SU-DHL-6 (cell line): ENCODE measurements around the gene PLEKHF1.

Experiments
- H2AFZ ChIP-seq: fragments of 200-600 bp; sonication (generic); 2 replicates; pipeline ENCODE4 v1.6.1; 2014; ENCODE audit warnings: low read depth, mild to moderate bottlenecking, moderate library complexity, mixed read lengths, antibody characterized with exemption, low read length; ENCODE audit not compliant: severe bottlenecking
- H3F3A ChIP-seq: fragments of 200-600 bp; shearing (Covaris generic); 2 replicates; pipeline ENCODE4 v1.6.0; 2016; ENCODE audit warnings: antibody characterized with exemption, mild to moderate bottlenecking; ENCODE audit not compliant: insufficient read depth
- H3K27ac ChIP-seq: fragments of 200-600 bp; sonication (generic); 2 replicates; pipeline ENCODE4 v1.5.1; 2016; ENCODE audit warnings: low read depth, mild to moderate bottlenecking, low read length, moderate library complexity, mixed read lengths
- H3K27me3 ChIP-seq: fragments of 200-600 bp; sonication (generic), shearing (Covaris generic); 2 replicates; pipeline ENCODE4 v1.6.0; 2014; ENCODE audit warnings: mild to moderate bottlenecking, low read length
- H3K36me3 ChIP-seq: fragments of 200-600 bp; sonication (generic); 2 replicates; pipeline ENCODE4 v1.6.1; 2014; ENCODE audit warnings: mild to moderate bottlenecking, low read length, mixed read lengths
- H3K4me2 ChIP-seq: fragments of 300-600, 200-600 bp; shearing (Covaris generic), sonication (generic); 2 replicates; pipeline ENCODE4 v1.6.0; 2014; ENCODE audit warnings: low read length, low read depth, mild to moderate bottlenecking; ENCODE audit not compliant: poor library complexity, severe bottlenecking
- H3K4me3 ChIP-seq: fragments of 200-600 bp; sonication (generic); 2 replicates; pipeline ENCODE4 v1.5.1; 2014; ENCODE audit warnings: antibody characterized with exemption, low read length, mild to moderate bottlenecking, mixed read lengths; ENCODE audit not compliant: insufficient read depth, poor library complexity, severe bottlenecking
- H3K79me2 ChIP-seq: fragments of 200-600 bp; sonication (generic); 2 replicates; pipeline ENCODE4 v1.6.1; 2014; ENCODE audit warnings: mild to moderate bottlenecking, low read length, moderate library complexity; ENCODE audit not compliant: insufficient read depth
- H3K9ac ChIP-seq: fragments of 200-600 bp; sonication (generic); 2 replicates; pipeline ENCODE4 v1.7.0; 2014; ENCODE audit warnings: mild to moderate bottlenecking, low read length
- H3K9me2 ChIP-seq: fragments of 200-600 bp; sonication (generic); replicated peaks from 2 replicates; pipeline ENCODE4 v1.6.1; 2014; ENCODE audit warnings: low read length; ENCODE audit not compliant: insufficient read depth
- H3K9me3 ChIP-seq: fragments of 200-600 bp; sonication (generic); 2 replicates; pipeline ENCODE4 v1.6.1; 2014; ENCODE audit warnings: low read length, mixed read lengths; ENCODE audit not compliant: insufficient read depth
- H4K20me1 ChIP-seq: fragments of 200-600 bp; sonication (generic); 2 replicates; pipeline ENCODE4 v1.6.1; 2014; ENCODE audit warnings: low read depth, mild to moderate bottlenecking, antibody characterized with exemption, low read length, moderate library complexity, mixed read lengths
- CTCF ChIP-seq: fragments of 200-600 bp; sonication (generic); IDR thresholded peaks from one replicate; pipeline ENCODE4 v1.5.1; 2017; ENCODE audit warnings: antibody characterized with exemption, mild to moderate bottlenecking, low read length, moderate library complexity; ENCODE audit not compliant: insufficient read depth, poor library complexity, severe bottlenecking
- EZH2phosphoT487 ChIP-seq: fragments of 200-600 bp; sonication (generic), shearing (Covaris generic); conservative IDR thresholded peaks from 2 replicates; pipeline ENCODE4 v1.6.1; 2018; ENCODE audit warnings: mild to moderate bottlenecking, antibody characterized with exemption, low read length, moderate library complexity, mixed read lengths

PLEKHF1 gene

DNA sequence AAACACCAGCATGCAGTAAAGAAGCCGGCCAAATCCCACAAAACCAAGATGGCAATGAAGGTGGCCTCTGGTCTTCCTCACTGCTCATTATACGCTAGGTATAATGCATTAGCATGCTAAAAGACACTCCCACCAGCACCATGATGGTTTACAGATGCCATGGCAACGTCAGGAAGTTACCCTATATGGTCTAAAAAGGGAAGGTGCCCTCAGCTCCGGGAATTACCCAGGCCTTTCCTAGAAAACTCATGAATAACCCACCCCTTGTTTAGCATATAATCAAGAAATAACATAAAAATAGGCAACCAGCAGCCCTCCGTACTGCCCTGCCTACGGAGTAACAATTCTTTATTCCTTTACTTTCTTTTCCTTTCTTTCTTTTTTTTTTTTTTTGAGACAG, 21.1 kb upstream of the PLEKHF1 start:
- Histone ChIP-seq H3K9me2 (no peaks in the 10 kb centered on the region), H4K20me1 (no peaks in the 10 kb centered on the region), H3K4me2 (no peak overlapping the region), H3K27ac (no peak overlapping the region), H3F3A (no peaks in the 10 kb centered on the region), H2AFZ (no peak overlapping the region), H3K79me2 (no peaks in the 10 kb centered on the region), H3K36me3 (no peaks in the 10 kb centered on the region), H3K9ac (no peak overlapping the region), H3K9me3 (no peaks in the 10 kb centered on the region), H3K27me3 (no peaks in the 10 kb centered on the region), H3K4me3 (no peak overlapping the region)
- TF ChIP-seq EZH2phosphoT487: no peak
- no peak for TF ChIP-seq CTCF

GRCh38 chr19:29645491-29645867, 19.8 kb upstream of the PLEKHF1 start:
- Histone ChIP-seq H3K4me3 (no peak overlapping the region), H3F3A (no peaks in the 10 kb centered on the region), H3K79me2 (no peaks in the 10 kb centered on the region), H4K20me1 (no peaks in the 10 kb centered on the region), H3K27me3 (no peaks in the 10 kb centered on the region), H3K9me2 (no peaks in the 10 kb centered on the region), H2AFZ (no peak overlapping the region), H3K9me3 (no peaks in the 10 kb centered on the region), H3K4me2 (no peak overlapping the region), H3K9ac (no peak overlapping the region), H3K36me3 (no peaks in the 10 kb centered on the region), H3K27ac (no peak overlapping the region)
- TF ChIP-seq CTCF (no peak), EZH2phosphoT487 (no peak)

DNA sequence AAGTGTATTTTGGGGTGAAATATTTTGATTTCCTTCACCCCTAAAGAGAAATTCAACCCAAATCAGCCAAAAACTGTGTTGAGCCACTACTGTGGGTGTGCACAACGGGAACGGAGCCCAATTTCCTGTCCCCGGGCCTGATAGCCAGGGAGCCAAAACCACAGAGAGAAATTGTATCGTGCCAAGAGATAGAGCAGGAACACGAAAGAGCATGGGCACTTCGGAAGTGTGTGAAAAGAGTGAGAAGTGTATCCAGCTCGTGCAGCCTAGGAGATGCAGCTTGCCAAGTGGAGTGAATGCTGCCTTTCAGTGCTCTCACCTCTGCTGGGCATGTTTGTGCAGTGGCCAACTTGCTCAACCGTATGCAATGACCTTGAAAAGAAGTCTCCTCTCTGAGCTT, 19.4 kb upstream of the PLEKHF1 start:
- no peak overlapping the region for H2AFZ ChIP-seq
- H3K79me2 ChIP-seq: no peaks in the 10 kb centered on the region
- H3K36me3 ChIP-seq: no peaks in the 10 kb centered on the region
- no peaks in the 10 kb centered on the region for H3K27me3 ChIP-seq
- no peak overlapping the region for H3K27ac ChIP-seq
- no peaks in the 10 kb centered on the region for H4K20me1 ChIP-seq
- H3K4me2 ChIP-seq: no peak overlapping the region
- no peaks in the 10 kb centered on the region for H3K9me2 ChIP-seq
- no peak overlapping the region for H3K9ac ChIP-seq
- H3K9me3 ChIP-seq: no peaks in the 10 kb centered on the region
- no peak overlapping the region for H3K4me3 ChIP-seq
- H3F3A ChIP-seq: no peaks in the 10 kb centered on the region
- TF ChIP-seq CTCF (no peak), EZH2phosphoT487 (no peak)
